Stimulated activated CD4-positive, alpha-beta T cell treated with anti-CD3 and anti-CD28 coated beads, TNF-alpha, amount 100 ng/mL, for 4 hours (primary cell): ENCODE data around the gene ANKRD28.
"Not testable (repeated sequence)": the region's sequence is repeated elsewhere in the genome, so short reads cannot be mapped to it uniquely, and the experiment has no call there.

Source experiments
- DNase-seq, 3 experiments: peaks; one replicate each; pipeline ENCODE4 v3.0.0-alpha.2; 2020; ENCODE audit warnings: low read depth in 3 of 3

Gene ANKRD28

DNA sequence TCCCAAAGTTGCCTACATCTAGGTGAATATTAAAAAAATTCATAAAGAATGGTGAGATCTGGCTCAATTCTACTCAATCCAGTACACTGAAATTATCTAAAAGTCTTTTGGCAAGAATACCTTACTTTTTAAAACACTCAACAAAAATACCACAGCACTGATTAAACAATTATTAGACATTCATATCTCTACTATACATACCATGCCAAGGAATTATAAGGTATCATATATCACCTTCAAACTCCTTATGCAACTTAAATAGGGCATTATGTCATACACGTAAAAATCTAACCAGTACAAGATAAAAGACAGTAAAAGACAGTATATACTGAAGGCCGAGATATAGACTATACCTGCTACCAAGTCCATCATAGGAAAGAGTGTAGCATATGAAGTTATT, 6.1 kb upstream of the ANKRD28 start:
- DNase-seq, result no peak

DNA sequence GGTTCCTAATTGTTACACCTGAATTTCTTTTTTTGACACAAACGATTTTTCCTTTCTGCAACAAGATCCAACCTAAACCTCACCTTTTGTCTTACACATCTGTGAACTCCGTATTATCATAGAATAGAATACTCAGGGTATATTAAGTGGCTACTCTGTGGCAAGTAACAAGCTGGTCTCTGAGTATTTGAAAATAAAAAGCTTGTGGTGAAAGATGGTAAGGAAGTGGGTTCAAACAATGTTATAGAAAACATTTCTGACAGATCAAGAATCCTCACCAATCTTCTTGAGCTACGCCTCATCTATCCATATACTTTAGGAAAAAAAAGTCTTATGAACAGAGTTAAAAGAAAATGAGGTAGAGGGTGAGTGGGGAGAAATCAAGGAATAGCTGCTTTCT, 3.5 kb upstream of the ANKRD28 start:
- no peak for DNase-seq

DNA sequence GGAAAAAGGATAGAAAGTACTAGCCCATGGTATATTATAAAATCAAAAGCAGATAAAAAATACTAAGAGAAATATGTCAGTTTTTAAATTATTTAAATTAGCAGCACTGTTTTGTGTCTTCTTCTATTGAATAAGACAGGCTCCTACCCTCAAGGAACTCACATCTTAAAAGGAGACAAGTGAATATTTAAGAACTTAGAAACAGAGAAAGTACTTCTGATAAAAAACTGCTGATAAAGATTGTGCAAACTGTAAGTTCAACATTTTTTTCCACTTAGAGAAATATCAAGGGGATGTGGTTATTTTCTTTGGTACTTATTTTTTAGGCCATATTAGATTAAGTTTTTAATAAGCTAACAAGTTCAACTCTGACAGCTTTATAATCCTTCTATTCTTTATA, 3.0 kb upstream of the ANKRD28 start:
- no peak for DNase-seq

- no peak for DNase-seq
Observed at GRCh38 chr3:15800327-15800726, 2.5 kb upstream of the ANKRD28 start.

GRCh38 chr3:15798533-15799245, 910 bp upstream of the ANKRD28 start:
- no peak for DNase-seq

DNA sequence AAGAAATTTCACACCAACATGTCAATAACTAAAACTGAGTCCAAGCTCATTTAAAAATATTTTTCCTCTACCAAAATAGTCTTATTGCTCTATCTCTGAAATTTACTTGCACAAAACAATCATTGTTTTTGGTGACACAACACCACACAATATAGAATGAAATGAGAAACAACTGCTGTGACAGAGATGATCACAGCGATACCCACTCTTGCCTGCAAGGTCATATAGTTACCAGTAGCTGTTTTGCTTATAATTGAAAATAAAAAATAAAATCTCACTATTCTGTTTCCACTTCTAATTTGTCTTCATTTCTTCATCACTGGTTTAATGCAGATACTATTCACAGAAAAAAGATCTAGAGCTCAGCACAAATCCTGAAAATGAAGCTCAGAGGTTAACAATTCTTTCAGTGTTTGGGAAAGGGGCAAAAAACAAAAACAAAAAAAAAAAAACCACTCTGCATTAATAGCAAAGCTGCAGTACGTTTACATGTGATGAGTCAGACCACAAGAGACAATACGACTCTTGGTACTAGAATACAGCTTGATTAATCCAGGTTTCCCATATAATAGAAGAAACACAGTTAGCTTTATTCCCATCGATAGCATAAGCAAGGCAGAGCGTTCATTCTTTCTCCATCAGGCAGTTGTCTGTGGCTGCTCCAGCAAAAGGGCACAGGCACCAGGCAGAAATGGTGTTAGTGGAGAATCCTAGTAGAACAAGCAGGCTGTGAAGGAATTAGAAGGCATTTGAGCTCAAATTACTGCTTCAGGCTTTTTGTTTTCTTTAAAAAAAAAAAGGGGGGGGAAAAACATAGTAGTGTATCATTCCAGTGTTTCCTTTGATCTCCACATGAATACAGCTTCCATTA, 773 bp downstream of the ANKRD28 start:
- no peak for DNase-seq

GRCh38 chr3:15796331-15796730, 1.4 kb downstream of the ANKRD28 start:
- no peak for DNase-seq

- DNase-seq, result no peak
Observed at GRCh38 chr3:15795651-15796308, 2.0 kb downstream of the ANKRD28 start.

GRCh38 chr3:15794842-15795650, 2.7 kb downstream of the ANKRD28 start:
- DNase-seq, result no peak

GRCh38 chr3:15794303-15794771, 3.4 kb downstream of the ANKRD28 start:
- no peak for DNase-seq

DNA sequence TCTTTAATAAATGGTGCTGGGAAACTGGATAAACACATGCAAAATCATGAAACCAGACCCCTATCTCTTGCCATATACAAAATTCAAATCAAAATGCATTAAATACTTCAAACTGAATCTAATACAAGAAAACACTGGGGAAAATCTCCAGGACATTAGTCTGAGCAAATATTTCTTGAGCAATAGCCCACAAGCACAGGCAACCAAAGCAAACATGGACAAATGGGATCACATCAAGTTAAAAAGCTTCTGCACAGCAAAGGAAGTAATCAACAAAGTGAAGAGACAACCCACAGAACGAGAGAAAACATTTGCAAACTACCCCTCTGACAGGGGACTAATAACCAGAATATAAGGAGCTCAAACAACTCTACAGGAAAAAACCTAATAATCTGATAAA, 6.3 kb downstream of the ANKRD28 start:
- DNase-seq, result no peak

GRCh38 chr3:15787941-15788340, 9.8 kb downstream of the ANKRD28 start:
- DNase-seq, result no peak

DNA sequence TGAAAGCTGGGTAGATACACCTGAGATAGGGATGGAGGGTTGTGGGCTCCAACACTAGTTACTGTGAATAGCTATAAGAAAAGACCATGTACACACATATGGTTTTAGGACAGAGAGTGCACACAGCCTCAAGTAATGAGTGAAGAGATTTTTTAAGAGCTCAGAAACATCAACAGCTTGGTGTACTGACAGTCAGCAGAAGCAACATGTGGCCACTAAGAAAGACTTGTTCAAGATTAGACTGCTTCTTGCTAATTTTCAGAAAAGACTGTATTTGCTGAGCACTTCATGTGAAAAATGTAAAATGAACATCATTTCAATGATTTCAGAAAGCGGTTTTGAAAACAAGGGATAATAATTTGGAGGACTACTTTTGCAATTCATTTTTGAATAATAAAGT, 10.3 kb downstream of the ANKRD28 start:
- no peak for DNase-seq

DNA sequence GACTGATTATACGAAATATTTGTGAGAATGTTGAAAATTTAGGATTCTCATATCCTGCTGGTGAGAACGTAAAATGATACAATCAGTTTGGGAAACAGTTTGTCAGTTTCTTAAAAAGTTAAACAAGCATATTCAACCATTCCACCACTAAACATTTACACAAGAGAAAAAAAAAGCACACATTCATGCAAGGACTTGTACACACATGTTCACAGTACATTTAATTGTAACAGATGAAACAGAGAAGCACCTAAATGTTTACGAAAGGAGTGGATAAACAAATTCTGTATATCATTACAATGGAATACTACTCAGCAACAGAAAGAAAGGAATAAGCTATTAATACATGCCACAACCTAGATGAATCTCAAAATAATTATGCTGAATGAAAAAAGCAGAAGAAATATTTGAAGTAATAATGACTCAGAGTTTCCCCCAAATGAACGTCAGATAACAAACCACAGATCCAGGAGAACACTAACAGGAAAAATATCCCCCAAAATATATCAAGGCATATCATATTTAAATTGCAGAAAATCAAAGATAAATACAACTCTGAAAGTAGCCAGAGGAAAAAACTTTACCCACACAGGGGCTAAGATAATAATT, 14.3 kb downstream of the ANKRD28 start:
- no peak for DNase-seq

DNA sequence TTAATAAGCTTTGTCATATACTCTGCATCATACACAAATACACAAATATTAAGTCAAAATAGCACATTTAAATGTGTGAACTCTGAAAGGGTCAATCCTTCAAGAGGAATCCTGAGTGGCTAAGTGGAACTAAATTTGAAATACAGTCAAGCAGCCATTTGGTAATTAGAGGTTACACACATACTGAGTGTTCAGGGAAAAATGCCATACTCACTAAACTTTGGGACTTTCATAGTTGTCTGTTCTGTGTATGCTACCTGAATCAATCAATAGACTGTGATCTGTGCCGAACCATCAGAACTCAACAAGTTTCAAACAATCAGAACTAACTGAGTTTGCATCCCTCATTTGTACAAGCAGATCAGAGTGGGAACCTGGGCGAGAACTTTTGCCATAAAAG, 15.3 kb downstream of the ANKRD28 start:
- DNase-seq, result no peak

GRCh38 chr3:15781637-15782402, 16.0 kb downstream of the ANKRD28 start:
- no peak for DNase-seq

DNA sequence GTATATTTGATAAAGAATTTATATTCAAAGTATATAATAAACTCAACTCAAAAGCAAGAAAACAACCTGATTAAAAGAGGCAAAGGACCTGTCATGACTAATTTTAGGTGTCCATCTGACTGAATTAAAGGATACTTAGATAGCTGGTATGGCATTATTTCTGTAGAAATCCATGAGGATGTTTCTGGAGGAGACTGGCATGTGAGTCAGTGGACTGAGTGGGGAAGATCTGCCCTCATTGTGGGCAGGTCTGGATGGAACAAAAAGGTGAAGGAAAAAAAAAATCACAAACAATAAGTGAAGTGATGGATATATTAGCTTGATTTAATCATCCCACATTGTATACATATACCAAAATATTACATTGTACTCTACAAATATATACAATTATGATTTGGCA, 16.6 kb downstream of the ANKRD28 start:
- no peak for DNase-seq

- no peak for DNase-seq
Observed at GRCh38 chr3:15779111-15779510, 18.7 kb downstream of the ANKRD28 start.

DNA sequence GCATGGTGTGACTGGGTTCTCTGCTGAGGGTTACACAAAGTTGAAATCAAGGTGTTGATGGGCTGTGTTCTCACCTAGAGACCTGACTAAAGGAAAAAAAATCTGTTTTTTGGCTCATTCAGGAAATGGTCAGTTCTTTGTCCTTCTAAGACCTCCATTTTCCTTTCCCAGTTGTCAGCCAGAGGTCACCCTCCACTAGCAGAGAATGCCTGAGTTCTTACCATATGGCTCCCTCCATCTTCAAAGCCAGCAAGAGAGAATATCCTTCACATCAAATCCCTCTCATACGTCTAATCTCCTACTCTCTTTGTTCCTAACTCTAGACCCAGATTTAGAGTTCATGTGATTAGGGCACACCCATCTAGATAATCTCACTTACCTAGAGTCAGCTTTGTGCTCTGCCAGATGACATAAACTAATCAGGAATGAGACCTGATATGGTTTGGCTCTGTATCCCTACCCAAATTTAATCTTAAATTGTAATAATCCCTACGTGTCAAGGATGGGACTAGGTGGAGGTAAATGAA, 19.4 kb downstream of the ANKRD28 start:
- DNase-seq, result no peak

DNA sequence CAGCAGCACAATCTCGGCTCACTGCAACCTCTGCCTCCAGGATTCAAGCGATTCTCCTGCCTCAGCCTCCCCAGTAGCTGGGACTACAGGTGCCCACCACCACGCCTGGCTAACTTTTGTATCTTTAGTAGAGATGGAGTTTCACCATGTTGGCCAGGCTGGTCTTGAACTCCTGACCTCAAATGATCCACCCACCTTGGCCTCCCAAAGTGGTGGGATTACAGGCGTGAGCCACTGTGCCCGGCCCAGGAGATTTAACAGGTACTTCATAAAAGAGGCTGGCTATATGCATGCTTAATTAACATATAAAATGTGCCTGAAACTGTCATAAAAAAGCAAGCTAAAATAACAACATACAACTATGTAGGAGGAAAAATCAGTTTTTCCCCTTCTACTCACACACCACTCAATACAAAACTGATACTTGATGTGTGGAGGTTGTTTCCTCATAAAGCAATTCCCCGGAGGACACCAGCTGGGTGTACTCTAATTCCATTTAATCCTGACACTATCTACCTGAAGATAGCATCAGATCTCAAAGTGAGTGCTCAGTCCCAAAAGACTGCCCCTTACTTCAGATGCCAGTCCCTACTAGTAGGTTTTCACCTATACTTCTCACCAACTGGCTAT, 22.7 kb downstream of the ANKRD28 start:
- not testable (repeated sequence) for DNase-seq
